Sigmoid colon (tissue), 4 donors: Measurements from ENCODE around the gene RASGRP2.

Experiments used
- CTCF ChIP-seq, 4 experiments: fragments of 450-650 bp in 3 of 4; fragments of 200-600 bp in 1 of 4; IDR thresholded peaks; one replicate each; pipeline ENCODE4 v1.5.1; 2016 to 2019; ENCODE audit warnings: antibody characterized with exemption in 4 of 4, mild to moderate bottlenecking in 3 of 4, moderate library complexity in 2 of 4
- EP300 ChIP-seq, 4 donors: sonication (generic); formaldehyde crosslinking; IDR thresholded peaks; one replicate each; pipeline ENCODE4 v1.6.1; 2017; ENCODE audit warnings: antibody characterized with exemption in 4 of 4
- POLR2A ChIP-seq, 2 donors: fragments of 450-650 bp; IDR thresholded peaks; one replicate each; pipeline ENCODE4 v1.6.1; 2016; ENCODE audit warnings: antibody characterized with exemption in 2 of 2, mild to moderate bottlenecking in 2 of 2, moderate library complexity in 2 of 2
- POLR2AphosphoS5 ChIP-seq, 4 donors: sonication (generic); formaldehyde crosslinking; IDR thresholded peaks; one replicate each; pipeline ENCODE4 v1.6.1; 2017; ENCODE audit warnings: antibody characterized with exemption in 4 of 4

DNA sequence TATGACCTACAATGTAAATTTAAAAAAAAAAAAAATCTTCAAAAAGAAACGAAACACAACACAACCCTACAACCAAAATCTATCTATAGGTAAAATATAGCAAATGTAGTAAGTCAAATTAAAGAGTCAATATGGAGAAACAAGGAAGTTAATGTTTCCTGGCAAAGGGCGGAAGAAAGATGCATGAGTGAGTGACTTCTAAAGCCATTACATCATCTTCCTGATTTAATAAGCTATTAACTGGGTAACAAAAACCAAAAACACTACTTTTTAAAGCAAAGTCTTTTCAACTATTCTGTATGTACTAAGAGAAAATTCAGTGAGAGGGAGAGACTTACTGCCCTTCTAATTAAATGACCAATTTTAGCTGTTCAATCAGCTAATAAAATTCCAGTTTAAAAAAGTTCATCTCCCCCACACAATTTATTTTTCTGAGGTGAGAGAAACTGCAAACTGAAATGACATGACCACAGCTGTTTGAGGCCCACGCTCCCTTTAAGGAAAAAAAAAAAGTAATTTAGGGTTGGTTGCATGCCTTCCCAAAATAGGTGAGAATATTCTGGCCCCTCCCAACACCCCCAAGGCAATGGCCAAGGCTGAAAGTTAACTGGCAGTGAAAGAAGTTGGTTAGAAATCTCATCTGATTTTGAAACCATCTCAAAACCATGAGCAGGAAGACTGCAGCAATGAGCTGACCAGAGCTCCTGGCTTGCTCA lies 28.5 kb upstream of the RASGRP2 start:
- TF ChIP-seq POLR2A (IDR thresholded peaks at IDR 0.05) (no peak), CTCF (IDR thresholded peaks at IDR 0.05) (no peak), EP300 (IDR thresholded peaks at IDR 0.05) (no peak), POLR2AphosphoS5 (IDR thresholded peaks at IDR 0.05) (no peak)
